ENCODE results near the gene GRB7. TPM values are rescaled to one million over a fixed set of nuclear protein-coding genes. Genes with fewer than 3 reads are reported as not detected.

GRB7 gene
- total and polyA plus RNA-seq, 2 donors (not counting 3 experiments of a cell fraction or from before 2014, with no cell fraction given) = 0.04 TPM; not detected in 1

GRCh38 chr17:39769974-39770587, 32.3 kb downstream of the GRB7 start:
- Histone ChIP-seq H3K4me3 (replicated peaks in 1 of 3; ENCODE audit: insufficient read depth in 1 of 3, low read depth in 1 of 3, low read length in 3 of 3) (no peak overlapping the region), H3K9me1 (replicated peaks; ENCODE audit: control insufficient read depth, extremely low read depth, insufficient read depth, low read length) (no peaks in the 10 kb centered on the region), H3K4me1 (ENCODE audit: control insufficient read depth, extremely low read depth, insufficient read depth, low read length) (no peaks in the 10 kb centered on the region), H2AFZ (ENCODE audit: low read depth, low read length) (no peak overlapping the region), H3K9ac (replicated peaks; ENCODE audit: extremely low read depth, insufficient read depth, low read length) (no peak overlapping the region), H3K27ac (ENCODE audit: insufficient read depth, low read depth, low read length) (no peak overlapping the region), H3K4me2 (ENCODE audit: insufficient read depth, low read length) (no peak overlapping the region), H3K9me3 (replicated peaks; ENCODE audit: control insufficient read depth, insufficient read depth, low read length) (no peaks in the 10 kb centered on the region), H3K27me3 (ENCODE audit: control insufficient read depth in 2 of 2, insufficient read depth in 2 of 2, low read length in 2 of 2) (peaks cover 41 to 44% of the 10 kb centered on the region in 2 experiments), H4K20me1 (replicated peaks; ENCODE audit: control insufficient read depth, extremely low read depth, insufficient read depth, low read length) (no peaks in the 10 kb centered on the region), H3K79me2 (ENCODE audit: control insufficient read depth, insufficient read depth, low read length) (no peaks in the 10 kb centered on the region), H3K36me3 (ENCODE audit: control insufficient read depth in 2 of 2, extremely low read depth in 1 of 2, insufficient read depth in 2 of 2, low read length in 2 of 2) (no peaks in the 10 kb centered on the region)
- ChIA-PET POLR2A (no interaction called here), CTCF (no interaction called here)
- BruUV-seq (replicated peaks) = no TSS peak
- dilution Hi-C loops (cut with MboI; ENCODE audit: extremely low pct_ligation_motif_present, low sequenced_read_pairs) (no loop called here), intact Hi-C loops (cut with micrococcal nuclease) (no loop called here)
- no peak for DNase-seq (ENCODE audit: low read depth, low spot score)
- no peak for FAIRE-seq
- no peak for TF ChIP-seq POLR2AphosphoS5 (IDR thresholded peaks at IDR 0.05; ENCODE audit: insufficient read depth, low read depth, low read length)
- TF ChIP-seq CTCF (IDR thresholded peaks at IDR 0.05; ENCODE audit: extremely low read depth in 1 of 2, insufficient read depth in 1 of 2, low read depth in 1 of 2, low read length in 2 of 2) = no peak
- no peak for TF ChIP-seq MYC (IDR thresholded peaks at IDR 0.05; ENCODE audit: low read depth, low read length)
- no peak for TF ChIP-seq EZH2 (IDR thresholded peaks at IDR 0.05; ENCODE audit: borderline replicate concordance, low read depth, low read length, severe bottlenecking)
- TF ChIP-seq POLR2A (IDR thresholded peaks at IDR 0.05; ENCODE audit: low read depth, low read length) = no peak
- TF ChIP-seq FOS (IDR thresholded peaks at IDR 0.05; ENCODE audit: borderline replicate concordance, insufficient read depth, low read length) = no peak
- TF ChIP-seq MAX (IDR thresholded peaks at IDR 0.05; ENCODE audit: insufficient read depth, insufficient read length) = no peak
- TF ChIP-seq GATA2 (IDR thresholded peaks at IDR 0.05; ENCODE audit: insufficient read depth, insufficient read length, low read depth, low read length) = no peak
- no peak for TF ChIP-seq JUN (IDR thresholded peaks at IDR 0.05; ENCODE audit: borderline replicate concordance, insufficient read depth, insufficient read length, low read depth)

Measured in endothelial cell of umbilical vein (primary cell).